SKM-1 (cell line): ENCODE measurements around the gene LRP5.
"Not testable (repeated sequence)": the region's sequence is repeated elsewhere in the genome, so short reads cannot be mapped to it uniquely, and the experiment has no call there.

ENCODE experiments used
- DNase-seq: peaks from one replicate; lab custom pipeline; 2025; ENCODE audit not compliant: unreplicated experiment; lab: John Stamatoyannopoulos, UW

The LRP5 gene

GRCh38 chr11:68387840-68388239 is 75.4 kb downstream of the LRP5 start:
- DNase-seq, result no peak

DNA sequence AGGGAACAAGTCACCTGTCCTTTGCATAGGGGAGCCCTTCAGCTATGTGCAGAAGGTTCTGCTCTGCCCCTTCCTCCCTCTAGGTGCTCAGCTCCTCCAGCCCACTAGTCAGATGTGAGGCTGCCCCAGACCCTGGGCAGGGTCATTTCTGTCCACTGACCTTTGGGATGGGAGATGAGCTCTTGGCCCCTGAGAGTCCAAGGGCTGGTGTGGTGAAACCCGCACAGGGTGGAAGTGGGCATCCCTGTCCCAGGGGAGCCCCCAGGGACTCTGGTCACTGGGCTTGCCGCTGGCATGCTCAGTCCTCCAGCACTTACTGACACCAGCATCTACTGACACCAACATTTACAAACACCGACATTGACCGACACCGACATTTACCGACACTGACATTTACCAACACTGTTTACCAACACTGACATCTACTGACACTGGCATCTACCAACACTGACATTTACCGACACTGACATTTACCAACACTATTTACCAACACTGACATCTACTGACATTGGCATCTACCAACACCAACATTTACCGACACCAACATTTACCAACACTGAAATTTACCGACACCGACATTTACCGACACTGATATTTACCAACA is 76.3 kb downstream of the LRP5 start:
- no peak for DNase-seq

DNA sequence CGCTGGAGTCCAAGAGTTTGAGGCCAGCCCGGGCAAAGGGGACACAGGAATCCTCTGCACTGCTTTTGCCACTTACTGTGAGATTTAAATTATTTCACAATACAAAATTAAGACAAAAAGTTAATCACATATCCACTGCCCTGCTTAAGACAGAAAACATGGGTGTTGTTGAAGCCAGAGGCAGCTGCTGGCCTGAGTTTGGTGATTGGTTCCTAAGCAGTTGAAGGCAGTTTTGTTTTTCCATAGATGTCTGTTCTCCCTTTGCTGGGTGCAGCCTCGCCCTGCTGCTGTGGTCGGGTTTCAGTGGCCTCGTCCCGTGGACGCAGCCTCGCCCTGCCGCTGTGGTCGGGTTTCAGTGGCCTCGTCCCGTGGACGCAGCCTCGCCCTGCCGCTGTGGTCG is 77.9 kb downstream of the LRP5 start:
- no peak for DNase-seq

DNA sequence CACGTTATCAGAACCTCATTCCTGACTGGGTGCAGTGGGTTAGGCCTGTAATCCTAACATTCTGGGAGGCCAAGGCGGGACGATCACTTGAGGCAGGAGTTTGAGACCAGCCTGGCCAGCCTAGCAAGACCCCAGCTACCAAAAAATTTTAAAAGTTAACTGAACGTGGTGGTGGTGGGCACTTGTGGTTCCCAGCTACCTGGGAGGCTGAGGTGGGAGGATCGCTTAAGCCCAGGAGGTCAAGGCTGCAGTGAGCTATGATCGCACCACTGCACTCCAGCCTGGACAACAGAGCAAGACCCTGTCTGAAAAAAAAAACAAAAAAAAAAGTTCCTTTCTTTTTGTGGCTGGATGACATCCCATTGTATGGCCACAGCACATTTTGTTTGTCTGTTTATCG is 80.4 kb downstream of the LRP5 start:
- DNase-seq, result no peak

DNA sequence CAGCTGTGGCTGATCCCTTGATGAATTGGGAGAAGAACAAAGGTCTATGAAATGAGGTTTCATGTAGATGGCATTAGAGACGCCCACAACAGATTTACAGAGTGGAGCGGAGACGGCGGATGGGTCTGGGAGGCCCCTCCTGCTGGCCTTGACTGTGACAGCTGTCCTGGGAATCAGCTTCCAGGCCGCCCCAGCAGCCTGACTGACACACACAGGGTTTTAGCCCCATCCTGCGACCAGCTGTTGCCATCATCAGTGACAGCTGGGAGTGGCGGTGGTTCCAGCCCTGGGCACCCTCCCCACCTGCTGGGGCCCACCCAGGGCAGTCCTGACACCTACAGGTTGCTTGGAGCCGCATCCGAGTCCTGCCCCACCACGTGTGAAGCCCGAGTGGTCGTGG is 84.1 kb downstream of the LRP5 start:
- DNase-seq, result no peak

DNA sequence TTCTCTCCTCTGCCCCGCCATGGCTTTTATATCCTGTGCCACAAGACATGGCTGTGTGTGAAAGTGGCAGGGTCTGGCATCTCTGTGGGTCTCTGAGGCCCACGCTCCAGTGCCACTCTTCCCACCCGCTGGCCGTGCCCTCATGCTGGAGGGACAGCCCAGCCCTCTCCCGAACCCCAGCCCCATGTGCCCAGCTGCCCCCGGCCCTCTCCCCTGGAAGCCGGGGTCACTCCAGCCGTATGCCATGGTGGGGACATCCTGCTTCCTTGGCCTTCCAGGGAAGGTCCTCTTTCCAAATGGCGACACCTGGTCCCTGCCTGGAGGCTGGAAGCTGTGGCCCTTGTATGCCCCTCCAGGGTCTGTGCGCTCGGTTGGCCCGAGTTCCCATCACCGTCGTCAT is 84.9 kb downstream of the LRP5 start:
- DNase-seq, result no peak

GRCh38 chr11:68398995-68399851 is 86.8 kb downstream of the LRP5 start:
- no peak for DNase-seq

GRCh38 chr11:68399916-68400315 is 87.5 kb downstream of the LRP5 start:
- no peak for DNase-seq

GRCh38 chr11:68400584-68400983 is 88.2 kb downstream of the LRP5 start:
- DNase-seq, result not testable (repeated sequence)

DNA sequence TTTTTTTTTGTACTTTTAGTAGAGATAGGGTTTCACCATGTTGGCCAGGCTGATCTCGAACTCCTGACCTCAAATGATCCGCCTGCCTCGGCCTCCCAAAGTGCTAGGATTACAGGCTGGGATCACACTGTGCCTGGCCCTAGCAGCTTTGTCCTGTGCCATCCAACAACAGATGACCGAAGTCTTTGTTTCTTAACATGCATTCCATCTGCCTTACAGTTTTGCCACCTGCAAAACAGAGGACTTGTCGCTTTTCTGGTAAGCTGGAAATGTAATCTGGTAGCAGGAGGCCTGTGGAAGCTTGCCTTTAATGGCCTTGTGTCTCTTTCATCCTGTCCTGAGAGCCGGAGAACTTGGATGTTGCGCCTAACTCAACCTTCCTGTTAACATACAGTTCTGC is 89.5 kb downstream of the LRP5 start:
- no peak for DNase-seq

GRCh38 chr11:68402355-68403031 is 90.1 kb downstream of the LRP5 start:
- no peak for DNase-seq

DNA sequence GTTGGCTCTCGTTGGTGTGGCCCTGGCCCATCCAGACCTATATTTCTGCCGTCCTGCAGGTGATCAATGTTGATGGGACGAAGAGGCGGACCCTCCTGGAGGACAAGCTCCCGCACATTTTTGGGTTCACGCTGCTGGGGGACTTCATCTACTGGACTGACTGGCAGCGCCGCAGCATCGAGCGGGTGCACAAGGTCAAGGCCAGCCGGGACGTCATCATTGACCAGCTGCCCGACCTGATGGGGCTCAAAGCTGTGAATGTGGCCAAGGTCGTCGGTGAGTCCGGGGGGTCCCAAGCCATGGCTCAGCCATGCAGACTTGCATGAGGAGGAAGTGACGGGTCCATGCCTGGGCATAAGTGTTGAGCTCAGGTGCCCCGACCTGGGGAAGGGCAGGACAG is 91.0 kb downstream of the LRP5 start:
- DNase-seq, result no peak

DNA sequence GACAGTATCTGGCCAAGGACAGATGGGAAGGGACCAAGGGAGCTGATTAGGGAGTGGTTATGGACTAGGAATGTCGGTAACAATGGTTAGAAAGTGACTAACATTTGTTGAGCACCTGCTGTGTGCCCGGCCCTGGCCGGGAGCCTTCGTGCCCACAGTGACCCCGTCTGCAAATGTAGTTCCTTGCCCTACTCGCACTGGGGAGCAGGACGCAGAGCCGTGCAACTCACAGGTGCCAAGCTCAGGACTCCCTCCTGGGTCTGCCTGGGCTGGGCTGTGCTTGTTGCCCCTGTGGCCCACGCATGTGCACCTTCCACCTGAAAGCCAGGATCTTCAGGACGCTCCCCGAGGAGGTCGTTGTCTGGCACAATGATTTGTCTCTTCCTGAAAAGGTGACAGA is 91.4 kb downstream of the LRP5 start:
- no peak for DNase-seq

GRCh38 chr11:68406324-68407313 is 94.2 kb downstream of the LRP5 start:
- no peak for DNase-seq

DNA sequence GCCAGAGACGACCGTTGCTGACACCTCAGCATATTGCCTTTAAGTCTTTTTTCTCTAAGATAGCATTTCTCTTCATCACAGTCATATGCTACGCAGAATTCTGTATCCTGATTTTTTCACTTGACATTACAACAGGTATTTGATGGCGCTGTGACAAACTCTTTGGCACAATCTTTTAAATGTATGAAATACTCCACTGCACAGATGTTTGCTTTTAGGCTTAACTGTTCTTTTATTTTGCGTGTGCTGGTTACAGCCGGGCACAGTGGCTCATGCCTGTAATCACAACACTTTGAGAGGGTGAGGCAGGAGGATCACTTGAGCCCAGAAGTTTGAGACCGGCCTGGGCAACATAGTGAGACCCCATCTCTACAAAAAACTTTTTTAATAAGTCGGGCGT is 96.1 kb downstream of the LRP5 start:
- no peak for DNase-seq

DNA sequence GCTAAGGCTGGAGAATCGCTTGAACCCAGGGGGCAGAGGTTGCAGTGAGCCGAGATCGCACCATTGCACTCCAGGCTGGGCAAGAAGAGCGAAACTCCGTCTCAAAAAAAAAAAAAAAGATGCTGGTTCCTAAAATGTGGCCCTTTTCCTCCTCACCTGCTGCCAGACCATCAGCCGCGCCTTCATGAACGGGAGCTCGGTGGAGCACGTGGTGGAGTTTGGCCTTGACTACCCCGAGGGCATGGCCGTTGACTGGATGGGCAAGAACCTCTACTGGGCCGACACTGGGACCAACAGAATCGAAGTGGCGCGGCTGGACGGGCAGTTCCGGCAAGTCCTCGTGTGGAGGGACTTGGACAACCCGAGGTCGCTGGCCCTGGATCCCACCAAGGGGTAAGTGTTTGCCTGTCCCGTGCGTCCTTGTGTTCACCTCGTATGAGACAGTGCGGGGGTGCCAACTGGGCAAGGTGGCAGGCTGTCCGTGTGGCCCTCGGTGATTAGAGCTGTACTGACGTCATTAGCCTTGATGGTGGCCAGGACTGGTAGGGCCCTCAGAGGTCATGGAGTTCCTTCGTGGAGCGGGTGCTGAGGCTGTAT is 97.5 kb downstream of the LRP5 start:
- no peak for DNase-seq

DNA sequence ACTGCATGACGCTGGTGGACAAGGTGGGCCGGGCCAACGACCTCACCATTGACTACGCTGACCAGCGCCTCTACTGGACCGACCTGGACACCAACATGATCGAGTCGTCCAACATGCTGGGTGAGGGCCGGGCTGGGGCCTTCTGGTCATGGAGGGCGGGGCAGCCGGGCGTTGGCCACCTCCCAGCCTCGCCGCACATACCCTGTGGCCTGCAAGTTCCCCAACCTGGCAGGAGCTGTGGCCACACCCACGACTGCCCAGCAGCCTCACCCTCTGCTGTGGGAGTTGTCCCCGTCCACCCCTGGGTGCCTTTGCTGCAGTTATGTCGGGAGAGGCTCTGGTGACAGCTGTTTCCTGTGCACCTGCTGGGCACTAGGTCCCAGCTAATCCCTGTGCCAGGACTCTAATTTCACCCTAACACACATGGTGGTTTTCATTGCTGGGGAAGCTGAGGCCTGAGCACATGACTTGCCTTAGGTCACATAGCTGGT is 99.2 kb downstream of the LRP5 start:
- DNase-seq, result no peak

DNA sequence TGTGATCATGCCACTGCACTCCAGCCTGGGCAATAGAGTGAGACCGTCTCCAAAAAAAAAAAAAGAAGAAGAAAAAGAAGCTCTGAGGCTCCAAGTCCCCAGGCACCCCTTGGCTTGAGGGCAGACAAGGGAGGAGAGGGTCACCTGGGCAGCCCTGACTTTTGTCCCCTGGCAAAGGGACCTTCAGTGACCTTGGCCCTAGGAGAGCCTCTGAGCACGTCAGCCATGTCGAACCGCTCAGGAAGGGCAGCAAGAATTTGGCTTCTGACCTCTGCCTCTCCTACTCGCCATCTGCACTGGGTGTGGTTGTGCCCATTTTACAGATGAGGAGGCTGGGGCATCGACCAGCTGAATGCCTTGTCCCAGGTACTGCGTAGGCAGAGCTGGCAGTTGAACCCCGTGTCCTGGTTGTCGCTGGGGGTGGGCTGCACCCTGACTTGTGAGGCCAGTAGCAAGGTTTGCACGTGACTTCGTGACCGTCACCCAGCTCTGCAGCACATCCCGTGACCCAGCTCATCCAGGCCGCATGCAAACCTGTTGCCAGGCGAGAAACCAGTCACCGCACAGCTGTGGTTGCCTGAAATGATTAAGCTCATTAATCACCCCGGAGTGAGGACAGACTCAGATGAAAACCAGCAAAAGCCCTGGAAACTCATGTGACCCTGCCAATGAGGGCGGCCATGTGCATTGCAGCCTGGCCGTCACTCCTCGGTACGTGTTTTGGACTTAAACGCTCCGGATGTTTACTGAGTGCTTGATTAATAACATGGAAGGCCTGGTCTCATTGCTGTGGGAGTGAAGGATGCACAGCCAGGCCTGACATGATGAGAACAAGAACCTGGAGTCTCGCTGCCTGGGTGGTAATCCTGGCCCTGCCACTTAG is 100.4 kb downstream of the LRP5 start:
- no peak for DNase-seq

- no peak for DNase-seq
Measured at GRCh38 chr11:68413591-68413999, 101.2 kb downstream of the LRP5 start.
